ENCODE measurements around the gene TEAD3.

DNA sequence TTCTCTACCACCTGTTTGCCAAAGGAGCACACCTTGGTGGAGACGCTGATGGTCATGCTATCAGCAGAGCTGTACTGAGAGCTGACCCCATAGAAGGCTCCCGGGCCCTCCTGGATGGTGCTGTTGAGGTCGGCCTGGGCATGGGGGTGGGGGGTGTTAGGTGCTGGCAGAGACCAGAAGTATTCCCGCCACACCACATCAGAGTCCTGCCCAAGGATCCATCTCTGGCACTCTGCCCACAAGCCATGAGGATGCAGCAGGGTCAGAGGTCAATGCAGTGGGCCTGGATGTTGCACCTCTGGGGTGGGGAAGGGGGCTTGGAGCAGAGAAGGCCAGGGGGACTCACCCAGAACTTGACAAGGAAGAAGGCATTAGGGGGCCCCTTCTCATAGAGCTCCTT lies 21.3 kb downstream of the TEAD3 start:
- TF ChIP-seq, protein P1, sequence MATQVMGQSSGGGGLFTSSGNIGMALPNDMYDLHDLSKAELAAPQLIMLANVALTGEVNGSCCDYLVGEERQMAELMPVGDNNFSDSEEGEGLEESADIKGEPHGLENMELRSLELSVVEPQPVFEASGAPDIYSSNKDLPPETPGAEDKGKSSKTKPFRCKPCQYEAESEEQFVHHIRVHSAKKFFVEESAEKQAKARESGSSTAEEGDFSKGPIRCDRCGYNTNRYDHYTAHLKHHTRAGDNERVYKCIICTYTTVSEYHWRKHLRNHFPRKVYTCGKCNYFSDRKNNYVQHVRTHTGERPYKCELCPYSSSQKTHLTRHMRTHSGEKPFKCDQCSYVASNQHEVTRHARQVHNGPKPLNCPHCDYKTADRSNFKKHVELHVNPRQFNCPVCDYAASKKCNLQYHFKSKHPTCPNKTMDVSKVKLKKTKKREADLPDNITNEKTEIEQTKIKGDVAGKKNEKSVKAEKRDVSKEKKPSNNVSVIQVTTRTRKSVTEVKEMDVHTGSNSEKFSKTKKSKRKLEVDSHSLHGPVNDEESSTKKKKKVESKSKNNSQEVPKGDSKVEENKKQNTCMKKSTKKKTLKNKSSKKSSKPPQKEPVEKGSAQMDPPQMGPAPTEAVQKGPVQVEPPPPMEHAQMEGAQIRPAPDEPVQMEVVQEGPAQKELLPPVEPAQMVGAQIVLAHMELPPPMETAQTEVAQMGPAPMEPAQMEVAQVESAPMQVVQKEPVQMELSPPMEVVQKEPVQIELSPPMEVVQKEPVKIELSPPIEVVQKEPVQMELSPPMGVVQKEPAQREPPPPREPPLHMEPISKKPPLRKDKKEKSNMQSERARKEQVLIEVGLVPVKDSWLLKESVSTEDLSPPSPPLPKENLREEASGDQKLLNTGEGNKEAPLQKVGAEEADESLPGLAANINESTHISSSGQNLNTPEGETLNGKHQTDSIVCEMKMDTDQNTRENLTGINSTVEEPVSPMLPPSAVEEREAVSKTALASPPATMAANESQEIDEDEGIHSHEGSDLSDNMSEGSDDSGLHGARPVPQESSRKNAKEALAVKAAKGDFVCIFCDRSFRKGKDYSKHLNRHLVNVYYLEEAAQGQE (IDR thresholded peaks at IDR 0.05) = no peak
- no peak for TF ChIP-seq RXRA (IDR thresholded peaks at IDR 0.05)
- TF ChIP-seq, protein P2, sequence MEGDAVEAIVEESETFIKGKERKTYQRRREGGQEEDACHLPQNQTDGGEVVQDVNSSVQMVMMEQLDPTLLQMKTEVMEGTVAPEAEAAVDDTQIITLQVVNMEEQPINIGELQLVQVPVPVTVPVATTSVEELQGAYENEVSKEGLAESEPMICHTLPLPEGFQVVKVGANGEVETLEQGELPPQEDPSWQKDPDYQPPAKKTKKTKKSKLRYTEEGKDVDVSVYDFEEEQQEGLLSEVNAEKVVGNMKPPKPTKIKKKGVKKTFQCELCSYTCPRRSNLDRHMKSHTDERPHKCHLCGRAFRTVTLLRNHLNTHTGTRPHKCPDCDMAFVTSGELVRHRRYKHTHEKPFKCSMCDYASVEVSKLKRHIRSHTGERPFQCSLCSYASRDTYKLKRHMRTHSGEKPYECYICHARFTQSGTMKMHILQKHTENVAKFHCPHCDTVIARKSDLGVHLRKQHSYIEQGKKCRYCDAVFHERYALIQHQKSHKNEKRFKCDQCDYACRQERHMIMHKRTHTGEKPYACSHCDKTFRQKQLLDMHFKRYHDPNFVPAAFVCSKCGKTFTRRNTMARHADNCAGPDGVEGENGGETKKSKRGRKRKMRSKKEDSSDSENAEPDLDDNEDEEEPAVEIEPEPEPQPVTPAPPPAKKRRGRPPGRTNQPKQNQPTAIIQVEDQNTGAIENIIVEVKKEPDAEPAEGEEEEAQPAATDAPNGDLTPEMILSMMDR (IDR thresholded peaks at IDR 0.05; ENCODE audit: low read depth, low read length, missing input control) = no peak

Measured in liver (tissue), 3 donors.